Suprapubic skin (tissue), 4 donors: ENCODE data around the gene HNRNPM. TPM values are rescaled to one million over a fixed set of nuclear protein-coding genes. Genes with fewer than 3 reads are reported as not detected.

Experiments
- DNase-seq, 2 donors: peaks; one replicate each; pipeline ENCODE4 v3.0.0-alpha.2; 2019; ENCODE audit warnings: low spot score in 2 of 2
- H3K27ac ChIP-seq: fragments of 200-600 bp; sonication (generic); one replicate; pipeline ENCODE4 v1.5.1; 2019
- H3K27me3 ChIP-seq: fragments of 200-600 bp; sonication (generic); one replicate; pipeline ENCODE4 v1.5.1; 2019
- H3K36me3 ChIP-seq: fragments of 200-600 bp; sonication (generic); one replicate; pipeline ENCODE4 v1.5.1; 2019
- H3K4me1 ChIP-seq: fragments of 200-600 bp; sonication (generic); one replicate; pipeline ENCODE4 v1.5.1; 2019
- H3K4me3 ChIP-seq: fragments of 200-600 bp; sonication (generic); one replicate; pipeline ENCODE4 v1.5.1; 2019; ENCODE audit warnings: mild to moderate bottlenecking
- H3K9me3 ChIP-seq: fragments of 200-600 bp; sonication (generic); one replicate; pipeline ENCODE4 v1.5.1; 2019
- EP300 ChIP-seq: sonication (generic); formaldehyde crosslinking; IDR thresholded peaks from one replicate; pipeline ENCODE4 v1.6.1; 2017; ENCODE audit warnings: antibody characterized with exemption
- POLR2A ChIP-seq, 2 donors: fragments of 450-650 bp; IDR thresholded peaks; one replicate each; pipeline ENCODE4 v1.6.1; 2017; ENCODE audit warnings: antibody characterized with exemption in 2 of 2, mild to moderate bottlenecking in 2 of 2, moderate library complexity in 2 of 2
- POLR2AphosphoS5 ChIP-seq, 3 donors: sonication (generic); formaldehyde crosslinking; IDR thresholded peaks; one replicate each; pipeline ENCODE4 v1.6.1; 2017; ENCODE audit warnings: antibody characterized with exemption in 3 of 3
- WGBS: methylation state at CpG from one replicate; pipeline ENCODE4 v1.1.5; 2018; 5-methylcytosine and 5-hydroxymethylcytosine counted together
- total RNA-seq, 4 donors: library from RNA; depleted of rRNA; stranded (reverse); fragments of >200 nt; gene quantifications; one replicate each; pipeline ENCODE4 v1.1.0, GENCODE V29; 2016
- TF ChIP-seq, protein P1 (sequence below), 2 donors: fragments of 200-600 bp in 1 of 2; fragments of 450-650 bp in 1 of 2; sonication (generic) in 1 of 2; IDR thresholded peaks; one replicate each; pipeline ENCODE4 v1.5.1; 2016 to 2019; ENCODE audit warnings: antibody characterized with exemption in 2 of 2, mild to moderate bottlenecking in 1 of 2, moderate library complexity in 1 of 2

Gene HNRNPM
- total RNA-seq, 4 donors from 2014 or later = 85.5 to 128 (median 121) TPM

DNA sequence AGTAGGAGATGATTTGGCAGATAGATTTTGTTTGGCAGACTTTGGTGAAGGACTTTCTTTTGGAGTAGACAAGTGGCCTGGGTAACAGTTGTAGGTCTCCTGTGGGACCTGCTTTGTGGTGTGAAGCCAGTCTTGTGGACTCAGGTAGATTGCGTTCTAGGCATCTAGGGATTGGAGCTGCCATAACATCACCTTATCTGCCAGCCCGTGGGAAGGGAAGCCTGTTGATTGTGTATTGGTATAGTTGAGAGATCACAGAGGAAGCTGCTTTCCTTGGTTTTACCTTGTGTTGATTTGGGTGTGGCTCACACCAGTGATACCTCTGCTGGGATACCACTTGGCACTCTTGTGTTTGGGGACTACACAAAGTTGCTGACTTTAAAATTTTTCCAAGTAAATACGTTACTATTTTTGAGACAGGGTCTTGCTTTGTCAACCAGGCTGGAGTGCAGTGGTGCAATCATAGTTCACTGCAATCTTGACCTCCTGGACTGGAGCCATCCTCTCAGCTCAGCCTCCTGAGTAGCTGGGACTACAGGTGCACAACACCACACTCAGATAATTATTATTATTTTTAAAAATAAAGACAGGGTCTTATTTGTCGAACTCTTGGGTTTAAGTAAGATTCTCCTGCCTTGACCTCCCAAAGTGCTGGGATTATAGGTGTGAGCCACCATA, 7.8 kb downstream of the HNRNPM start:
- no peak overlapping the region for H3K27ac ChIP-seq
- no peak for DNase-seq
- no peak overlapping the region for H3K4me3 ChIP-seq
- TF ChIP-seq POLR2AphosphoS5 (IDR thresholded peaks at IDR 0.05) = no peak
- no peak for TF ChIP-seq POLR2A (IDR thresholded peaks at IDR 0.05)
- no peak for TF ChIP-seq EP300
- TF ChIP-seq, protein P1, sequence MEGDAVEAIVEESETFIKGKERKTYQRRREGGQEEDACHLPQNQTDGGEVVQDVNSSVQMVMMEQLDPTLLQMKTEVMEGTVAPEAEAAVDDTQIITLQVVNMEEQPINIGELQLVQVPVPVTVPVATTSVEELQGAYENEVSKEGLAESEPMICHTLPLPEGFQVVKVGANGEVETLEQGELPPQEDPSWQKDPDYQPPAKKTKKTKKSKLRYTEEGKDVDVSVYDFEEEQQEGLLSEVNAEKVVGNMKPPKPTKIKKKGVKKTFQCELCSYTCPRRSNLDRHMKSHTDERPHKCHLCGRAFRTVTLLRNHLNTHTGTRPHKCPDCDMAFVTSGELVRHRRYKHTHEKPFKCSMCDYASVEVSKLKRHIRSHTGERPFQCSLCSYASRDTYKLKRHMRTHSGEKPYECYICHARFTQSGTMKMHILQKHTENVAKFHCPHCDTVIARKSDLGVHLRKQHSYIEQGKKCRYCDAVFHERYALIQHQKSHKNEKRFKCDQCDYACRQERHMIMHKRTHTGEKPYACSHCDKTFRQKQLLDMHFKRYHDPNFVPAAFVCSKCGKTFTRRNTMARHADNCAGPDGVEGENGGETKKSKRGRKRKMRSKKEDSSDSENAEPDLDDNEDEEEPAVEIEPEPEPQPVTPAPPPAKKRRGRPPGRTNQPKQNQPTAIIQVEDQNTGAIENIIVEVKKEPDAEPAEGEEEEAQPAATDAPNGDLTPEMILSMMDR (IDR thresholded peaks at IDR 0.05) = no peak
- H3K36me3 ChIP-seq = peaks cover 10% of the 10 kb centered on the region
- H3K9me3 ChIP-seq = no peaks in the 10 kb centered on the region
- WGBS = 73% methylated on average over 4 of the region's 4 CpGs
- H3K27me3 ChIP-seq = no peaks in the 10 kb centered on the region
- peaks cover 74% of the 10 kb centered on the region for H3K4me1 ChIP-seq

DNA sequence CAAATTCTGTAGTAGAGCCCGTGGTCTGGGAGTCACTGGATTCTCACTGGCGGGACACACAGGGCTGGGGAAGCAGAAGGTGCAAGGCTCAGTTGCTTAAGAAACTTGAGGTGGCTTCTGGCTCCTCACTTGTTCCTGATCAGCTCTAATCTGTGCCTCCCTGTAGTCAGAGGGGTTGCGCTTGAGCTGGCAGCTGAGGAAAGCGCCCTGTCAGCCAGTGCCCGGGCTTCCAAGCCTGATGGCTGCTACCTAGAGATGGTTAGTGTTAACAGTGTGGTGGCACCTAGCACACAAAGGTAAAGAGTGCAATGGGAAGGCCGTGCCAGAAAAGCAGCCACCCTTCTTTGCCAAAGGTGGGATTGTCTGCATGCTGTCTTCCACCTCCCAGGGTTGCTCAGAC, 8.8 kb downstream of the HNRNPM start:
- TF ChIP-seq POLR2AphosphoS5 (IDR thresholded peaks at IDR 0.05) (no peak), POLR2A (IDR thresholded peaks at IDR 0.05) (no peak), EP300 (no peak)
- TF ChIP-seq, protein P1 (IDR thresholded peaks at IDR 0.05) = no peak
- peaks cover 10% of the 10 kb centered on the region for H3K36me3 ChIP-seq
- no peak for DNase-seq
- H3K4me1 ChIP-seq = peaks cover 67% of the 10 kb centered on the region
- H3K27ac ChIP-seq = no peak overlapping the region
- WGBS = 76% methylated on average over 4 of the region's 6 CpGs
- no peaks in the 10 kb centered on the region for H3K27me3 ChIP-seq
- no peak overlapping the region for H3K4me3 ChIP-seq
- no peaks in the 10 kb centered on the region for H3K9me3 ChIP-seq

DNA sequence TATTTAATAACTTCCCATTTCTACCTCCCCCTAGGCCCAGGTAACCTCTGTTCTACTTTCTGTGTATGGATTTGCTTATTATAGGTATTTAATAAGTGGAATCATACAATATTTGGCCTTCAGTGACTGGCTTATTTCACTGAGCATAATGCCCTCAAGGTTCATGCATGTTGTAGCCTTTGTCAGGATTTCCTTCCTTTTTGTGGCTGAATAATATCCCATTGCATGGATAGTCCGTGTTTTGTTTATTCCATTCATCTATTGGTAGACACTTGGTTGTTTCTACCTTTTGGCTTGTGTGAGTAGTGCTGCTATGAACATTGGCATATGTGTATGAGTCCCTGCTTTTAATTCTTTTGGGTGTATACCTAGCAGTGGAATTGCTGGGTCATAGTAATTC, 9.4 kb downstream of the HNRNPM start:
- TF ChIP-seq POLR2A (IDR thresholded peaks at IDR 0.05) (no peak), EP300 (no peak), POLR2AphosphoS5 (IDR thresholded peaks at IDR 0.05) (no peak)
- TF ChIP-seq, protein P1 (IDR thresholded peaks at IDR 0.05) = no peak
- Histone ChIP-seq H3K4me1 (peaks cover 67% of the 10 kb centered on the region), H3K9me3 (no peaks in the 10 kb centered on the region), H3K27me3 (no peaks in the 10 kb centered on the region), H3K27ac (no peak overlapping the region), H3K4me3 (no peak overlapping the region), H3K36me3 (peaks cover 10% of the 10 kb centered on the region)
- DNase-seq = no peak
- WGBS = 59% methylated on average over 1 of the region's 1 CpG

DNA sequence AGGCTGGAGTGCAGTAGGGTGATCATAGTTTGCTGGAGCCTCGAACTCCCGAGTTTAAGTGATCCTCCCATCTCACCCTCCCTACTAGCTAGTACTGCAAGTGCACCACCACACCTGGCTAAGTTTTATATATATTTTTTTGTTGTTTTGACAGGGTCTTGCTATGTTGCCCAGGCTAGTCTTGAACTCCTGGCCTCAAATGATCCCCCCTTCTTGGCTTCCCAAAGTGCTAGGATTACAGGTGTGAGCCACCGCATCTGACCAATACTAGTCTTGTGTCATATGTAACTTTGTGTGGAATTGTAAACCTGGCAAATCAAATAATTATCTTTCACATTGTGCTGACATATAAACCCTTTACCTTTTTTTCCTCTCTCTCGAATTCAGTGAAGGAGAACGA, 10.2 kb downstream of the HNRNPM start:
- peaks cover 70% of the 10 kb centered on the region for H3K4me1 ChIP-seq

DNA sequence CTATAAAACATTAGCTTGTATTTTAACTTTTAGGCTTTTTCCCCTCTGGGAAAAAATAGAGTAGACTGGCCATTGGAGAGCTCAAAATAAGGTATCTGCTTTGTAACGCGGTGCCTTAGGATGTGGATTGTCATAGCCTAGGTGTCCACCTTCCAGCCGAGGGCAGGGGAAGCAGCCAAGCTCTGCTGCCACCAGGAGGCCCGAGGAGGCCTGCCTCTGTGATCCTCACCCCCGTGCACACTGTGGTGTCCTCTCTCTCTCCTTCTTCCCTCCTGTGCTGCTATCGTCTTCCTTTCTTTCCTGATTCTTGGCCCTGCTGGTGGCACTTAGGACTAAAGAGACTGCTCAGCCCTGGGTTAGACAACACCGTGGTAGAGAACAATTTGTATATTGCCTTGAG, 11.3 kb downstream of the HNRNPM start:
- 58% methylated on average over 7 of the region's 7 CpGs for WGBS
- Histone ChIP-seq H3K36me3 (peaks cover 10% of the 10 kb centered on the region), H3K9me3 (no peaks in the 10 kb centered on the region), H3K4me3 (no peak overlapping the region), H3K4me1 (peaks cover 69% of the 10 kb centered on the region), H3K27me3 (no peaks in the 10 kb centered on the region), H3K27ac (no peak overlapping the region)
- TF ChIP-seq POLR2A (IDR thresholded peaks at IDR 0.05) = no peak
- DNase-seq = no peak

More for the DNA sequence above, 10.2 kb downstream of the HNRNPM start:
- Histone ChIP-seq H3K9me3 (no peaks in the 10 kb centered on the region), H3K27me3 (no peaks in the 10 kb centered on the region), H3K4me3 (no peak overlapping the region), H3K27ac (no peak overlapping the region), H3K36me3 (peaks cover 10% of the 10 kb centered on the region)
- 83% methylated on average over 5 of the region's 5 CpGs for WGBS
- no peak for DNase-seq
- TF ChIP-seq, protein P1 (IDR thresholded peaks at IDR 0.05) = no peak
- TF ChIP-seq POLR2AphosphoS5 (IDR thresholded peaks at IDR 0.05) (no peak), EP300 (no peak), POLR2A (IDR thresholded peaks at IDR 0.05) (no peak)
